Measurements from ENCODE around the gene MYL4. TPM values are rescaled to one million over a fixed set of nuclear protein-coding genes. Genes with fewer than 3 reads are reported as not detected.

MYL4 gene
- total RNA-seq, 1 experiment from 2014 or later: 0.66 TPM

GRCh38 chr17:47252766-47253512, 43.8 kb downstream of the MYL4 start:
- no peak overlapping the region for H2BK20ac ChIP-seq (ENCODE audit: low read depth, low read length, poor library complexity, severe bottlenecking)
- H4K5ac ChIP-seq (ENCODE audit: insufficient read length, low read depth, low read length): no peak overlapping the region
- no peak overlapping the region for H3K18ac ChIP-seq (ENCODE audit: insufficient read length, low read depth, low read length)
- H3K4ac ChIP-seq (ENCODE audit: low read depth, low read length): no peak overlapping the region
- H3K23ac ChIP-seq (ENCODE audit: insufficient read length, low read depth, low read length): no peak overlapping the region
- peaks cover 55% of the 10 kb centered on the region for H3K27me3 Mint-ChIP-seq (ENCODE audit: low read depth)
- no peaks in the 10 kb centered on the region for H3K79me1 ChIP-seq (ENCODE audit: insufficient read depth, low read depth, low read length, poor library complexity, severe bottlenecking)
- peaks cover 41 to 45% of the 10 kb centered on the region in 2 experiments for H3K4me1 Mint-ChIP-seq
- no peak overlapping the region for H3K14ac ChIP-seq (ENCODE audit: insufficient read depth, low read length)
- H3K27ac Mint-ChIP-seq: no peak overlapping the region
- H4K91ac ChIP-seq (ENCODE audit: insufficient read length, low read depth, low read length): no peak overlapping the region
- no peak overlapping the region for H3K27ac ChIP-seq (ENCODE audit: insufficient read length, low read depth, low read length)
- no peak overlapping the region for H3K56ac ChIP-seq (ENCODE audit: insufficient read length, low read depth, low read length)
- H2BK15ac ChIP-seq (ENCODE audit: low read depth, low read length): no peak overlapping the region
- H3K36me3 Mint-ChIP-seq (ENCODE audit: insufficient read depth in 1 of 3, low read depth in 3 of 3): peaks cover 0 to 2% (median 0%) of the 10 kb centered on the region in 3 experiments; a peak in 2 of 7 replicates
- no peak overlapping the region for H2AK5ac ChIP-seq (ENCODE audit: insufficient read length, low read length)
- H3K4me1 ChIP-seq (ENCODE audit: insufficient read depth, low read length): peaks cover 6% of the 10 kb centered on the region; the same call in 1 of the 2 replicates
- H4K20me1 ChIP-seq (ENCODE audit: control insufficient read depth, insufficient read depth, insufficient read length): no peaks in the 10 kb centered on the region
- no peak overlapping the region for H2BK5ac ChIP-seq (ENCODE audit: insufficient read length, low read length)
- H3K27me3 ChIP-seq (ENCODE audit: insufficient read depth, low read length): peaks cover 17% of the 10 kb centered on the region; the same call in 1 of the 2 replicates
- peaks cover 0 to 10% of the 10 kb centered on the region in 2 experiments; a peak in 3 of 5 replicates for H3K9me3 Mint-ChIP-seq
- H3K4me3 Mint-ChIP-seq: peak overlapping the region; percentile 49 to 75
- no peak overlapping the region for H2BK120ac ChIP-seq (ENCODE audit: low read depth, low read length, poor library complexity, severe bottlenecking)
- WGBS (ENCODE audit: extremely low coverage, insufficient read length, low lambda C conversion rate): no CpG with 5 or more reads among the region's 10 CpGs
- H4K8ac ChIP-seq (replicated peaks; ENCODE audit: insufficient read length, low read depth, low read length): no peak overlapping the region
- TF ChIP-seq CTCF (conservative IDR thresholded peaks at IDR 0.05): no peak
- H2AFZ ChIP-seq (ENCODE audit: low read length): no peak overlapping the region
- H3K9me3 ChIP-seq (ENCODE audit: control insufficient read depth, low read depth, low read length): no peaks in the 10 kb centered on the region
- no peak overlapping the region for H2BK12ac ChIP-seq (ENCODE audit: insufficient read length, low read depth, low read length)
- H3K79me2 ChIP-seq (ENCODE audit: insufficient read depth, low read length): no peaks in the 10 kb centered on the region
- H3K4me2 ChIP-seq (ENCODE audit: insufficient read depth, insufficient read length, low read length): peak overlapping the region; percentile 68
- no peak overlapping the region for H3K9ac ChIP-seq (ENCODE audit: extremely low read depth, insufficient read length, low read length)
- no peak overlapping the region for H3T11ph ChIP-seq (ENCODE audit: low read length)
- DNase-seq: no peak
- peaks cover 10% of the 10 kb centered on the region for H3K23me2 ChIP-seq (ENCODE audit: insufficient read length, low read depth, low read length, poor library complexity, severe bottlenecking)
